Measurements from ENCODE around the gene DHX58.

- TF ChIP-seq GATA2 (IDR thresholded peaks at IDR 0.05; ENCODE audit: low read depth, low read length) (no peak), GATA3 (IDR thresholded peaks at IDR 0.05; ENCODE audit: low read depth, low read length) (no peak)
These were observed 18.0 kb downstream of the DHX58 start for GRCh38 chr17:42094375-42095069.
